NCI-H524 treated with DMSO at 0.1 percent for 48 hours (cell line): Measurements from ENCODE around the gene IL24.
"Not testable (repeated sequence)": the region's sequence is repeated elsewhere in the genome, so short reads cannot be mapped to it uniquely, and the experiment has no call there.

ENCODE experiments used
- DNase-seq: peaks from one replicate; lab custom pipeline; 2025; lab: John Stamatoyannopoulos, UW

The IL24 gene, protein sequence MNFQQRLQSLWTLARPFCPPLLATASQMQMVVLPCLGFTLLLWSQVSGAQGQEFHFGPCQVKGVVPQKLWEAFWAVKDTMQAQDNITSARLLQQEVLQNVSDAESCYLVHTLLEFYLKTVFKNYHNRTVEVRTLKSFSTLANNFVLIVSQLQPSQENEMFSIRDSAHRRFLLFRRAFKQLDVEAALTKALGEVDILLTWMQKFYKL

DNA sequence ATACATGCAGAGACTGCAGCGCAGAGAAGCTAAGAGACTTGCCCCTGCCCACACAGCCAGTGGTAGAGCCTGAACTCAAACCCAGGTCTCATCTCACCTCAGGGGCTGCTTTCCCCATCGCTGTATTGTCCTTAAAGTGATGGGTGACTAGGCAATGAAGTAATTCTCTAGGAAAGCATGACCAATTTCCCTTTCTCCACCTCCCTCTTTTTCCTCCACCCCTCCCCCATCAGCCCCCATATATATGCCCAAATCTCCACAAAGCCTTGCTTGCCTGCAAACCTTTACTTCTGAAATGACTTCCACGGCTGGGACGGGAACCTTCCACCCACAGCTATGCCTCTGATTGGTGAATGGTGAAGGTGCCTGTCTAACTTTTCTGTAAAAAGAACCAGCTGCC, at the start of gene IL24:
TSS of gene IL24 (plus strand) at position 269 of the 400 bp plus-strand sequence. CDS start 390 bp downstream, outside the sequence.
- no peak for DNase-seq

DNA sequence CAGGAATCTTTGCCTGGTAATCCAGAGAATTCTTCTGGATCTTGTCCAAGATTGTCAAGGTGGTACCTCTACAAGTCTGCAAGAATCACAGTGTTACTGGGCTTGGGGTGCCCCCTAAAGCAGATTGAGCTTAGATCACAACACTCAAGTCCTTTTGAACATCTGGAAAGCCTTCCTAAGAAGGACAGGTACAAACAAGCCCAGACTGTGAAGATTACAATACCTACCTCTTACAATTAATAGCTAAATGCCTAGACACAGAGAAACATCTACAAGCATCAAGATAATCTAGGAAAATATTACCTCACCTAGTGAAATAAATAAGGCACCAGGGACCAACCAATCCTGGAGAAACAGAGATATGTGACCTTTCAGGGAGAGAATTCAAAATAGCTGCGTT, 49.3 kb upstream of the IL24 start:
- DNase-seq = no peak

DNA sequence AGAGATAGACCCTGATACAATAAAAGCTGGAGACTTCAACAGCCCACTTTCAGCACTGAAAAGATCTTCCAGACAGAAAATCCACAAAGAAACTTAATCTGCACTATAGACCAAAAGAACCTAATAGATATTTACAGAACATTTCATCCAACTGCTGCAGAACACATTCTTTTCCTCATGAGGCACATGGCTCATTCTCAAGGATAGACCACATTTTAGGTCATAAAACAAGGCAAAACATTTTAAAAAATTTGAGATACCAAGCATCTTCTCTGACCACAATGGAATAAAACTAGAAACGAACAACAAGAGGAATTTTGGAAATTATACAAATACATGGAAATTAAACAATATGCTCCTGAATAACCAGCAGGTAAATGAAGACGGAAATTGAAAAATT, 46.8 kb upstream of the IL24 start:
- no peak for DNase-seq

DNA sequence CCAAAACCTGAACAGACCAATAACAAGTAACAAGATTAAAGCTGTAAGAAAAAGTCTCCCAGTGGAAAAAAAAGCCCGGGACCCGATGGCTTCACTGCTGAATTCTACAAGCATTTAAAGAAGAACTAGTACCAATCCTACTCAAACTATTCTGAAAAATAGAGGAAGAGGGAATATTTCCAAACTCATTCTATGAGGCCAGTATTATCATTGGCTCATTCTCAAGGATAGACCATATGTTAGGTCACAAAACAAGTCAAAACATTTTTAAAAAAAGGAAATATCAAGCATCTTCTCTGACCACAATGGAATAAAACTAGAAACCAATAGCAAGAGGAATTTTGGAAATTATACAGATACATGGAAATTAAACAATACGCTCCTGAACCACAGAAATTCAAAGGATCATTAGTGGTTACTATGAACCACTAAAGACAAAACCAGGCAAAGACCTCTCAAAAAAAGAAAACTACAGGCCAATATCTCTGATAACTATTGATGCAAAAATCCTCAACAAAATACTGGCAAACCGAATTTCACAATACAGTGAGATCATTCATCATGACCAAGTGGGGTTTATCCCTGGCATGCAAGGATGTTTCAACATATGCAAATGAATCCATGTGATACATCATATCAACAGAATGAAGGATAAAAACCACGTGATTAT, 45.8 kb upstream of the IL24 start:
- DNase-seq = no peak

DNA sequence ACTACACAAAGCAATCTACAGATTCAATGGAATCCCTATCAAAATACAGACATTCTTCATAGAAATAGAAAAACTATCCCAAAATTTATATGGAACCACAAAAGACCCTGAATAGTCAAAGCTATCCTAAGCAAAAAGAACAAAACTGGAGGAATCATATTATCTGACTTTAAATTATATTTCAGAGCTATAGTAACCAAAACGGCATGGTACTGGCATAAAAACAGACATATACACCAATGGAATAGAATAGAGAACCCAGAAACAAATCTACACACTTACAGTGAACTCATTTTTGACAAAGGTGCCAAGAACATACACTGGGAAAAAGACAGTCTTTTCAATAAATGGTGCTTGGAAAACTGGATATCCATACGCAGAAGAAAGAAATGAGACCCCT, 44.6 kb upstream of the IL24 start:
- DNase-seq = not testable (repeated sequence)

DNA sequence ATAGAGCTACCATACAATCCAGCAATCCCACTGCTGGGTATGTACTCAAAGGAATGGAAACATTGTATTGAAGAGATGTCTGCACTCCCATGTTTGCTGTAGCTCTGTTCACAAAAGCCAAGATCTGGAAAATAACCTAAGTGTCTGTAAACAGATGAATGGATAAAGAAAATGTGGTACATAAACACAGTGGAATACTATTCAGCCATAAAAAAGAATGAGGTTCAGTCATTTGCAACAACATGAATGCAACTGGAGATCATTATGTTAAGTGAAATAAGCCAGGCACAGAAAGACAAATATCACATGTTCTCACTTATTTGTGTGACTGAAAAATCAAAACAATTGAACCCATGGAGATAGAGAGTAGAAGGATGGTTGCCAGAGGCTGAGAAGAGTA, 43.5 kb upstream of the IL24 start:
- DNase-seq = not testable (repeated sequence)

DNA sequence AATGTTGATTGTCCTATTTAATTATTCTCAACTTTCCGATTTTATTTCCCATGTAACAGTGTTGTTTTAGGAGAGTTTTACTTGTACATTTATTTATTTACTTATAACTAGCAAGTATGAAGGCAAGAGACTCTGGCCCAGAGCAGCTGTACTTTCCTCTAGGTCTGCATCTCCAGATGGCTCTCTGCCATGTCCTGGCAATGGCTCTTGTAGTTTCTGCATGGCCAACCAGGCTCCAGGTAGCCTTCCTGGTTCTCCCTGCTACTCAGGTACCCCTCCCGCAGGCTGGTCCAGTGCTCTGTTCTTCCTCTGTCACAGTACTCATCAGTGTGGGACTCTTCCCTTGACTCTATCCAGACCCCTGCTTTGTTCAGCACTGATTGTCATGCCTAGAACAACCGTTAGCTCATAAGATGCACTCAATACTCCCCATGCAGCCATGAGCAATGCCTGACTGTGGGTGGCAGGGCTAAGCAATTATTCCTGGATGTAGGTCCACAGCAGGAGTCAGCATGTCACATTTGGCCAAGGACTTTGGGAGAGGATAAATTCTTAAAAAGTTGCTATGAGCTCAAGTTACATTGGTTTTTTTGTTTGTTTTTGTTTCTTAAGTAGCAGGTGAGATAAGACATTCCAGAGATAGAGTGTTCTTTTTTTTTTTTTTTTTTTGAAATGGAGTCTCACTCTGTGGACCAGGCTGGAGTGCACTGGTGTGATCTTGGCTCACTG, 42.7 kb upstream of the IL24 start:
- no peak for DNase-seq

DNA sequence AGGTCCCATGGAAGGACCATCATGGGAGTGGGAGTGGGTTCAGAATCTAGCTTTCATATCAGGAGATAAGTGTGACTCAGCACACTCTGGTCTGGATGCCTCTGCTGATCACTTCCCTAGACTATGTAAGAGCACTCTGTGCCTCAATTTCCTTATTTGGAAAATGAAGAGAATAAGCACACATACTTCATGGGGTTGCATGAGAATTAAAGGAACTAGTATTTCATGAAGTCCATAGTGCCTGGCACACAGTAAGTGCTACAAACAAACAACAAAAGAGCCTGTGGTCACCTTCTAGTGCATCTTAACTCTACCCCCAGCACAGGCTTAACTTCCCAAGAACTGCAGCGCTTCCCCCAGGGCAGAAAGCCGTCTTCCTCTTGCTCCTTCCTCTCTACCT, 41.4 kb upstream of the IL24 start:
- DNase-seq = no peak

DNA sequence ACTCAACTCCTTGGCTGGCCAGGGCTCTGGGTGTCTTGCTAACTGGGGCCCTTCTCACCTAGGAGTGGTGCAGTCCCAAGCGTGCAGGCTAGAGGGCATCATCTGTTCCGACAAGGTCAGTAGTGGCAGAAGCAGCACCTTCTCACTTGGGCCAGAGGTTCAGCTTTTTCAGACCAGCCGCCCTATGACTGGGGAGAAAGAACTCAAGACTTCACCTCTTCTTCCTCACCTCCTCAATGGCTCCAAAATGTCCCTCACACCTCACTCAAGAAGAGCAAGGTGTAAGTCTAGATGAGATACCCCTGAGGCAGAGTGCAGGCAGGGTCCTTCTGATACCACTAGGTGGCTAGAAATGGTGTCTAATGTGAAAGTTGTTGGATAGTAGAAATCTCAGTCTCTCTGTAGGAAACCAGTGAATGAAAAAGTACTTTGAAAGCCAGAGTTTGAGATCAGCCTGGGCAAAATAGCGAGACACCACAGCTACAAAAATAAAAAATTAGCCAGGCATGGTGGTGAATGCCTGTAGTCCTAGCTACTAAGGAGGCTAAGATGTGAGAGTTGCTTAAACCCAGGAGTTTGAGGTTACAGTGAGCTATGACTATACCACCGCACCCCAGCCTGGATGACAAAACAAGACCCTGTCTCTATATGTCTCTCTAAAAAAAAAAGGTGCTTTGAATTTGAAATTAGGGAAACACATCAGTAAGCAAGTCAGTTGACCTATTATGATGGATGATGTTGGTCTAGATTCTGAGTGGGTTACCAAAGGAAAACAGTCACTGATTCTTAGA, 40.4 kb upstream of the IL24 start:
- no peak for DNase-seq

DNA sequence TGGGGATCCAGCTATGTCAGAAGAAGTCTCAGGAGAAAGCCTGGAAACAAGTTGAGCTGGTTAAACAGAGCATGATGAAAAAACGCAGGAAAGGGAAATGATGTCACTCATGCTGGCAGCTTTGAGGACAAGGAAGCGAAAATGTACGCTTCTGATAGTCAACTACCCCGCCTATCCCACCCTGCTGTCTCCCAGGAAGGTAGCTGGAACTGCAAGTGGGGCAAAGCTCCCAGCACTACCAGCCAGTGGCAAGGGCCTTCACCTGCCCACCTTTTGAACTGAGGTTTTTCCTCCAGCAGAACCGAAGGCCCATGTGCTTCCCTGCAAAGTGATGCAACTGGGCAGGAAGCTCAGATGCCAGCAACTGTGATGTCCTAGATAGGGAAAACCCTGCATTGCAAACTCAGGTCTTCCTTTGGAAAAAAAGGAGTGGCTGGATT, 38.1 kb upstream of the IL24 start:
- DNase-seq = no peak

DNA sequence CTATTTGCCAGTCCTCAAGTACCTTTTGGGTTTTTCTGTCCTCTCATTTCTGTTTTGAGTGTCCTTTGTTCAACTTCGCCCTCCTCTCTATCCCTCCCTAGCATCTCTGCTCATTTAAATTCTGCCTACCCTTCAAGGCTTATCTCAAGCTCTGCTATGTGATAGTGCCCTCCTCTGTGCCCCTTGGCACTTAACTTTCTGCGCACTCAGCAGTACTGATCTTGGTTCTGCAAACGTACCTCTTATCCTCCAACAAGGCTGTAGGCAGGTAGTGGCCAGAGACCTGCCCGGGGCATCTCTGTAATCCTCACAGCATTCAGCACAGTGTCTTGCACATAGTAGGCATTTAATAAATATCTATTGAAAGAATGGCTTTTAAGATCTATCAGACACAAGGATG, 37.1 kb upstream of the IL24 start:
- no peak for DNase-seq

DNA sequence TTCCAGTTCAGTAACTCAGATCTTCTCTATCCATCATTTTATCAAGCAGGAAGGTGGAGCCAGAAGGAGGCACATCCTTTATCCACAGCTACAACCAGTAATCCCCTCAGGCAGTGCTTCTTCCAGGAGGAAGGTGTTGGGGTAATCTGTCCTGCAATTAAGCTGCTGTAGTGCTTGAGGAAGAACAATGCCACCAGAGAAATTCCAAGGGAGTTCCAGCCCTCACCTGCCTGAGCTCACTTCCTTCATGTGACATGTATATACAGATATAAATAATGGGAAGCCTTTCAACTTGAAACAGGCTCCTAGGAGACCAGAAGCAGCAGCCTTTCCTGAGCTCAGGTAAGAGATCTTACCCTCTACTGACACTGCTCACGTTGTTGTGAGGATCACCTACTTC, 34.0 kb upstream of the IL24 start:
- DNase-seq = no peak

DNA sequence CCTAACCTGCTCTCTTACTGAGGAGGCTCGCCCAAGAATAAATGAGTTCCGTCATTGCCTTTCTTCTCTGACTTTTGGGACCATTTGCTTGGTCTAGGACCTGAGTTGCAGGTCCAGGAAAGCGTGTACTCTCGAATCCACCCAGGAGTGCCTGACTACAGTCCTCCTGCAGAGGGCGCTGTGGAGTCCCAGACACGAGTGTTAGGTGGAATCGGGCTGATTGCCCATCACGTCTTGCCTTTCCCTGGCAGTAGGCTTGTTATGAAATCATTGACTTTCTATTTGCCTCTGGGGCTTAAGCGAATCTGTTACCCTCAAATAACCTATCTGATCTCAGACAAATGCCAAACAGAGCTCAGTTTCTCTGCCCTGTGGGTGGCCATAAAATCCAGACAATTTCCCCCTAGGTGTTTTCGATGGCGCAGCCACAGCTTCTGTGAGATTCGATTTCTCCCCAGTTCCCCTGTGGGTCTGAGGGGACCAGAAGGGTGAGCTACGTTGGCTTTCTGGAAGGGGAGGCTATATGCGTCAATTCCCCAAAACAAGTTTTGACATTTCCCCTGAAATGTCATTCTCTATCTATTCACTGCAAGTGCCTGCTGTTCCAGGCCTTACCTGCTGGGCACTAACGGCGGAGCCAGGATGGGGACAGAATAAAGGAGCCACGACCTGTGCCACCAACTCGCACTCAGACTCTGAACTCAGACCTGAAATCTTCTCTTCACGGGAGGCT, 32.1 kb upstream of the IL24 start, which contains the start of gene IL20:
TSS of gene IL20 (plus strand) at position 685 of the 733 bp plus-strand sequence. CDS start 230 bp downstream, outside the sequence.
- no peak for DNase-seq

DNA sequence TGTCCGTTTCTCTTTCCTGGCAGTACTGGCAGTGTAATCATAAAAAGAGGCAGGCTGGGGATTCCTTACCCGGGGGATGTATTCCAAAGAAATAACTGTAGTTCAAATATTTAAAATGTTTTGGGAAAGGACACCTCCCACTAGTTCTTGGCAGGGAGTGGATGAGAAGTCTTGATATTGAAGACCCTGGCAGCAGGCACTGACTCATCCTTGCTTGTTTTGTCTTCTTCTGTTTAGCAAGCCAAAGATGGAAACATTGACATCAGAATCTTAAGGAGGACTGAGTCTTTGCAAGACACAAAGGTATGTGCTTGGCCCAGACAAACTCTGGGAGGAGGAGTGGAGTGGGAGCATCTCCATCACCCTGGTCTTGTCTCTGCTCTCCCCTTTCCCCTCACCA, 31.2 kb upstream of the IL24 start:
- DNase-seq = no peak

DNA sequence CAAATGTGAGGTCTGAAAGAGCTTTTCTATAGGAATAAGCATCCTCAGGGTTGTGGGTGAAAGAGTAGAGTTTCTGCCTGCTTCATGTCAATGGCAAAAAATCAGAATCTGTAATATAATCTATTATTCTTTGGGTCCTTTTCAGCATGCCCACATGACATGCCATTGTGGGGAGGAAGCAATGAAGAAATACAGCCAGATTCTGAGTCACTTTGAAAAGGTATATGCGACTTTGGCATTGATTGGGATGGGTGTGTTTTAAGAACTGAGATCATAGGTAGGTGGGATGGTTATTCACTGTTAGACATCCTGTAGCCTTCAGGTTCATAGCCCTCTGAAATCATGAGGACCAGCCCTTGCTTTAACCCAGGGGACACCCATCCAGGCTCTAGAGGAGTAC, 30.0 kb upstream of the IL24 start:
- DNase-seq = no peak

DNA sequence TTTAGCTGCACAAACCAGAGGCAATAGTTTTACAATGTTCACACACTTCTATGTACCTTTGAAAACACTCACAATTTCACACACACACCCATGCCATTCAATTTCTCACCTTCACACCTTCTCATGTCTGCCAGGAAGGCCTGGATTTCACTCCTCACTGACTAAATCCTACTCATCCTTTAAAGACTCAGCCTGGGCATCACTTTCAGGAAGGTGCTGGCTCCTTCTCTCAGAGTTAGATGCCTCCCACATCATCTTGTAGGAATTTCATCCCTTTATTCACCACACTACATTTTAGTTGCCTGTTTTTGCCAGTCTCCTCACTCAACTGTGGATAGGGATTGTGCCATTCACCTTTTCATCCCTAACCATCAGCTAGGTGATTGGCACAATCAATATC, 29.5 kb upstream of the IL24 start:
- no peak for DNase-seq

DNA sequence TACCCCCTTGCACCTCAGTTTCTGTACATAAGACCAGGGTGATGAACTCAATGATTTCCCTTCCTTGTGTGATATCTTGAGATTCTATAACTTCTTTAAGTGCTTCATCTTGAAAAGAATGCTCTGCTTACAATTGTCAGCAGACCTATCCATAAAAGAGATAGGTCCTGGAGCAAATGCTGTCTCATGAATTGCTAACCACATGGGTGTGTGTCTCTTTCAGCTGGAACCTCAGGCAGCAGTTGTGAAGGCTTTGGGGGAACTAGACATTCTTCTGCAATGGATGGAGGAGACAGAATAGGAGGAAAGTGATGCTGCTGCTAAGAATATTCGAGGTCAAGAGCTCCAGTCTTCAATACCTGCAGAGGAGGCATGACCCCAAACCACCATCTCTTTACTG, 29.0 kb upstream of the IL24 start:
- no peak for DNase-seq

DNA sequence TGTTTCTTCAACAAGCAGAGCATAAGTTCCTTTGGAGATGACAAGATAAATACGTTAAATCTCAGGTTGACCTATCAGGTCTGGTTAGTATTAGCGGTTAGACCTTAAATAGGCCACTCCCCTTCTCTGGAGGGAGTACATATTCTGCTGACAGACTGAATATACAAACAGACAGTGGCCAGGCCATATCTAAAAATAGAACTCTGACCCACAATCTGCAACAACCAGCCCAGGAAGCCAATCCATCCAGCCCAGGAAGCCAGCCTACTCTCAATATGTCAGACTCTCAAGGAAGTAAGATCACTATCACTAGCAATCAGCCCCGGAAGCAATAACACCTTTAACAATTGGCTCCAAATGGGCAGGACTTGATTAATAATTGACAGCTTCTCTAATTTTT, 25.1 kb upstream of the IL24 start:
- no peak for DNase-seq

DNA sequence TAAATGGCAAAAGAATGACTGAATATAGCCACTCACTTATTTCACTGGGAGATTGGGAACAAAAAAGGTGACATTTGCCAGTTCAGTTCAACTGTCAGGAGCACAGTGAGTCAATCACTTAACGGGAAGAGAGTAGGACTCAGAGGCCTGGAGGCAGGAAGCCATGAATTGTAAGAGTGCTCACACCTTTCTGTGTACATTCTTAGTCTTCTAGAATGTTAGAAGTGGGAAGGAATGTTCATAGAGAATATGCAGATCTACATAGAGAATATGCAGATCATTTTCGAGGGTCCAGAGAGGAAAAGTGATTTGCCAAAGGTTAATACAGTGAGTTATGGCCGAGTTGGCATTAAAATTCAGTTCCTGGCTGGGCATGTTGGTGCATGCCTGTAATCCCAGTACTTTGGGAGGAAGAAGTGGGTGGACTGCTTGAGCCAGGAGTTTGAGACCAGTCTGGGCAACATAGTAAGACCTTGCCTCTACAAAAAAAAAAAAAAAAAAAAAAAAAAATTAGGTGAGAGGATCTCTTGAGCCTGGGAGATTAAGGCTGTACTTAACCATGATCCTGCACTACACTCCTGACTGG, 23.5 kb upstream of the IL24 start:
- no peak for DNase-seq

DNA sequence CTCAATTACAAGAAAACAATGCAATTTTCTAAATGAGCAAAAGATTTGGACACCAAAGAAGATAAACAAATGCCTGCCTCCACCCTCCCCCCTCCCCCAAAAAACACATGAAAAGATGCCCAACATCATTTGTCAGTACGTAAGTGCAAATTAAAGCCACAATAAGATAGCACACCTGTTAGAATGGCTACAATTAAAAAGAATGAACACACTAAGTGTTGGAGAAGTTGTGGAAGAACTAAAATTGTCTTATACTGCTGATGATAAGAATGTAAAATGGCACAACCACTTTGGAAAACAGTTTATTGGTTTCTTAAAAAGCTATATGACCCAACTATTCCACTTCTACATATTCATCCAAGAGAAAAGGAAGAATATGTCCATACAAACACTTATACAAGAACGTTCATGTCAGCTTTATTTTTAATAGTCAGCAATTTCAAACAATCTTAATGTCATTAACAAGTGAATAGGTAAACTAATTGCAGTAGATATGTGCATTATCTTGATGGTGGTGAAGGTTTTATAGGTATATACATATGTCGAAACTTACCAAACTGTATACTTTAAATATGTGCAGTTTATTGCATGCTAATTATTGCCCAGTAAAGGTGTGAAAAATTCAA, 21.4 kb upstream of the IL24 start:
- DNase-seq = no peak

DNA sequence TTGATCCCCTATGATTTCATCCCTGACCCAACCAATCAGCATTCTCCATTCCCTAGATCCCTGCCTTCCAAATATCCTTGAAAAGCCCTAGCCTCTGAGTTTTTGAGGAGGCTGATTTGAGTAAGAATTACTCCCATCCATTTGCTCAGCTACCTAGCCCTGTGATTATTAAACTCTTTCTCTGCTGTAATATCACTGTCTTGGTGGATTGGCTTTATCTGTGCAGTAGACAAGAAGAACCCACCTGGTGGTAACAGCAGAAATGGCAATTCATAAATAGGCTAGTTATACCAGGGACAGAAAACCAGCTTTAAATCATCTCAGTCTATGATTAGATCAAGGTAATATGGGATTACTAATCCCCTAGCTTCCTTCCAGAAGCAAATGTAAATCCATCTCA, 18.8 kb upstream of the IL24 start:
- no peak for DNase-seq
